Body of pancreas (tissue), 4 donors: ENCODE results near the gene STPG1.

ENCODE experiments used
- POLR2A ChIP-seq, 3 donors: fragments of 450-650 bp; IDR thresholded peaks; one replicate each; pipeline ENCODE4 v1.6.1; 2016; ENCODE audit warnings: antibody characterized with exemption in 3 of 3, mild to moderate bottlenecking in 2 of 3
- TF ChIP-seq, protein P1 (sequence below), 7 experiments: fragments of 450-650 bp in 4 of 7; fragments of 200-600 bp in 3 of 7; sonication (generic) in 3 of 7; IDR thresholded peaks; one replicate each; pipeline ENCODE4 v1.5.1; 2016 to 2019; ENCODE audit warnings: antibody characterized with exemption in 7 of 7

DNA sequence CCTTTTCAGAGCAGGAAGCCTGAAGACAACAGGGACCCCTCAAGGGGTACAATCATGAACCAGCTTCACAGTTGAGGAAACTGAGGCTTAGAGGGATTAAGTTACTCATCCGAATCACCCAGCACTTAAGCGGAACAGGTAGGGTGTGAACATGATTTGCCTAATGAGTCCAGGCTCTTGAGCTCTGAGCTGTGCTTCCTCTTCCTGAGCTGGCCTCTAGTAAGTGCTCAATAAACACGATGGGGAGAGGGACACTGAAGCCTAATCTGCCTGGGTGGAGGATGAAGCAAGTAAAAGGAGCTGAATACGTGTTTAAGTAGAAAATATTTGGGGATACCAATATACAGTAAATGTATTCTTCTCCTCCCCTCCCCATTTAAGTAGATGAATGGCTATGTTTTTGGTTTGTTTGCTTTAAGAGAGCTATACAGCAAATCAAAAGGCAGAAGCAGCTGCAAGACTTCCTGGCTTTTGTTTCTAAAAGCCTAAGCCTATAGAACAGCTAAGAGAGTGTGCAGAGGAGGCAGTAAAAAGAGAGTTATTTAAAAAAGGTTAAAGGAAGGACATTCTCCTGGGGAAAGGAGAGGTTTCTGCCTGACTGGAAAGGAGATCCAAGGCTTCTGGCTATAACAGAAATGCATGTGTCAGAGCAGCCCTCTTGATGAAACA lies 20.5 kb downstream of the STPG1 start:
- TF ChIP-seq, protein P1, sequence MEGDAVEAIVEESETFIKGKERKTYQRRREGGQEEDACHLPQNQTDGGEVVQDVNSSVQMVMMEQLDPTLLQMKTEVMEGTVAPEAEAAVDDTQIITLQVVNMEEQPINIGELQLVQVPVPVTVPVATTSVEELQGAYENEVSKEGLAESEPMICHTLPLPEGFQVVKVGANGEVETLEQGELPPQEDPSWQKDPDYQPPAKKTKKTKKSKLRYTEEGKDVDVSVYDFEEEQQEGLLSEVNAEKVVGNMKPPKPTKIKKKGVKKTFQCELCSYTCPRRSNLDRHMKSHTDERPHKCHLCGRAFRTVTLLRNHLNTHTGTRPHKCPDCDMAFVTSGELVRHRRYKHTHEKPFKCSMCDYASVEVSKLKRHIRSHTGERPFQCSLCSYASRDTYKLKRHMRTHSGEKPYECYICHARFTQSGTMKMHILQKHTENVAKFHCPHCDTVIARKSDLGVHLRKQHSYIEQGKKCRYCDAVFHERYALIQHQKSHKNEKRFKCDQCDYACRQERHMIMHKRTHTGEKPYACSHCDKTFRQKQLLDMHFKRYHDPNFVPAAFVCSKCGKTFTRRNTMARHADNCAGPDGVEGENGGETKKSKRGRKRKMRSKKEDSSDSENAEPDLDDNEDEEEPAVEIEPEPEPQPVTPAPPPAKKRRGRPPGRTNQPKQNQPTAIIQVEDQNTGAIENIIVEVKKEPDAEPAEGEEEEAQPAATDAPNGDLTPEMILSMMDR (IDR thresholded peaks at IDR 0.05) = no peak
- no peak for TF ChIP-seq POLR2A (IDR thresholded peaks at IDR 0.05)
